ENCODE data around the gene SIN3A.

- no peak for TF ChIP-seq YY1 (IDR thresholded peaks at IDR 0.05; ENCODE audit: low read depth, low read length)
- TF ChIP-seq CREB1 (IDR thresholded peaks at IDR 0.05) = no peak
- no peak for TF ChIP-seq ATF3 (IDR thresholded peaks at IDR 0.05; ENCODE audit: insufficient read depth, low read depth, low read length)
- TF ChIP-seq MAX (IDR thresholded peaks at IDR 0.05) = no peak
- no peak for TF ChIP-seq TCF12 (IDR thresholded peaks at IDR 0.05; ENCODE audit: low read depth, low read length)
- TF ChIP-seq, protein P1, sequence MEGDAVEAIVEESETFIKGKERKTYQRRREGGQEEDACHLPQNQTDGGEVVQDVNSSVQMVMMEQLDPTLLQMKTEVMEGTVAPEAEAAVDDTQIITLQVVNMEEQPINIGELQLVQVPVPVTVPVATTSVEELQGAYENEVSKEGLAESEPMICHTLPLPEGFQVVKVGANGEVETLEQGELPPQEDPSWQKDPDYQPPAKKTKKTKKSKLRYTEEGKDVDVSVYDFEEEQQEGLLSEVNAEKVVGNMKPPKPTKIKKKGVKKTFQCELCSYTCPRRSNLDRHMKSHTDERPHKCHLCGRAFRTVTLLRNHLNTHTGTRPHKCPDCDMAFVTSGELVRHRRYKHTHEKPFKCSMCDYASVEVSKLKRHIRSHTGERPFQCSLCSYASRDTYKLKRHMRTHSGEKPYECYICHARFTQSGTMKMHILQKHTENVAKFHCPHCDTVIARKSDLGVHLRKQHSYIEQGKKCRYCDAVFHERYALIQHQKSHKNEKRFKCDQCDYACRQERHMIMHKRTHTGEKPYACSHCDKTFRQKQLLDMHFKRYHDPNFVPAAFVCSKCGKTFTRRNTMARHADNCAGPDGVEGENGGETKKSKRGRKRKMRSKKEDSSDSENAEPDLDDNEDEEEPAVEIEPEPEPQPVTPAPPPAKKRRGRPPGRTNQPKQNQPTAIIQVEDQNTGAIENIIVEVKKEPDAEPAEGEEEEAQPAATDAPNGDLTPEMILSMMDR (IDR thresholded peaks at IDR 0.05; ENCODE audit: control extremely low read depth in 1 of 3, insufficient read depth in 1 of 3, low read depth in 1 of 3, low read length in 3 of 3) = no peak
- TF ChIP-seq EP300 (IDR thresholded peaks at IDR 0.05; ENCODE audit: borderline replicate concordance in 1 of 2, low read depth in 2 of 2, low read length in 2 of 2) = no peak
Observed at GRCh38 chr15:75380773-75381172, 70.7 kb downstream of the SIN3A start.

Measured in H1 (cell line).